Neural cell (in vitro differentiated cells): Measurements from ENCODE around the gene ATXN3. TPM values are rescaled to one million over a fixed set of nuclear protein-coding genes. Genes with fewer than 3 reads are reported as not detected.

ENCODE experiments used
- H2AFZ ChIP-seq: fragments of 200-600, 300-800 bp; sonication (generic), shearing (Covaris generic); 2 replicates; pipeline ENCODE4 v1.6.0; 2014; ENCODE audit warnings: low read depth, mild to moderate bottlenecking, antibody characterized with exemption, low read length, moderate library complexity
- H3F3A ChIP-seq: fragments of 200-600 bp; shearing (Covaris generic); 2 replicates; pipeline ENCODE4 v1.6.1; 2016; ENCODE audit warnings: mild to moderate bottlenecking, moderate library complexity, mixed read lengths, antibody characterized with exemption, low read length; ENCODE audit not compliant: insufficient read depth, poor library complexity, severe bottlenecking
- H3K27ac ChIP-seq: fragments of 200-600, 300-800 bp; sonication (generic), shearing (Covaris generic); 2 replicates; pipeline ENCODE4 v1.5.1; 2014; ENCODE audit warnings: mild to moderate bottlenecking, low read length, moderate library complexity
- H3K27me3 ChIP-seq: fragments of 300-800, 200-600 bp; sonication (generic), shearing (Covaris generic); 2 replicates; pipeline ENCODE4 v1.6.0; 2014; ENCODE audit warnings: mild to moderate bottlenecking, low read depth, low read length, moderate library complexity; ENCODE audit not compliant: insufficient read depth
- H3K36me3 ChIP-seq: fragments of 300-800, 200-600 bp; sonication (generic), shearing (Covaris generic); 2 replicates; pipeline ENCODE4 v1.5.1; 2014; ENCODE audit warnings: mild to moderate bottlenecking, antibody characterized with exemption, low read length, moderate library complexity; ENCODE audit not compliant: insufficient read depth
- H3K4me2 ChIP-seq: fragments of 300-800, 200-600 bp; sonication (generic), shearing (Covaris generic); 2 replicates; pipeline ENCODE4 v1.6.0; 2014; ENCODE audit warnings: mild to moderate bottlenecking, low read length
- H3K4me3 ChIP-seq: fragments of 300-800, 200-600 bp; sonication (generic), shearing (Covaris generic); 2 replicates; pipeline ENCODE4 v1.5.1; 2014; ENCODE audit warnings: mild to moderate bottlenecking, low read length, moderate library complexity
- H3K79me2 ChIP-seq: fragments of 200-600 bp; shearing (Covaris generic); replicated peaks from 2 replicates; pipeline ENCODE4 v1.6.0; 2014; ENCODE audit warnings: mild to moderate bottlenecking, low read length, moderate library complexity; ENCODE audit not compliant: insufficient read depth
- H3K9ac ChIP-seq: fragments of 300-800, 200-600 bp; sonication (generic), shearing (Covaris generic); 2 replicates; pipeline ENCODE4 v1.6.1; 2016; ENCODE audit warnings: mild to moderate bottlenecking, low read length, mixed read lengths
- H3K9me2 ChIP-seq: fragments of 200-600 bp; shearing (Covaris generic); 2 replicates; pipeline ENCODE4 v1.6.1; 2016; ENCODE audit warnings: mild to moderate bottlenecking, low read length, mixed read lengths; ENCODE audit not compliant: insufficient read depth
- H3K9me3 ChIP-seq: fragments of 200-600, 300-800 bp; sonication (generic), shearing (Covaris generic); 2 replicates; pipeline ENCODE4 v1.6.1; 2016; ENCODE audit warnings: mild to moderate bottlenecking, mixed run types, low read length, moderate library complexity, mixed read lengths
- H4K20me1 ChIP-seq: fragments of 200-600 bp; shearing (Covaris generic); 2 replicates; pipeline ENCODE4 v1.6.1; 2016; ENCODE audit warnings: mild to moderate bottlenecking, mixed run types; ENCODE audit not compliant: insufficient read depth
- EP300 ChIP-seq: fragments of 450-650 bp; conservative IDR thresholded peaks from 2 replicates; pipeline ENCODE4 v1.6.1; 2014; ENCODE audit warnings: antibody characterized with exemption, mild to moderate bottlenecking, moderate library complexity; ENCODE audit not compliant: poor library complexity, severe bottlenecking
- EZH2 ChIP-seq: fragments of 200-600, 300-800 bp; shearing (Covaris generic), sonication (generic); IDR thresholded peaks from 2 replicates; pipeline ENCODE4 v1.6.1; 2014; ENCODE audit warnings: antibody characterized with exemption, low read length, borderline replicate concordance, mild to moderate bottlenecking; ENCODE audit not compliant: insufficient read depth, poor library complexity, severe bottlenecking
- MXI1 ChIP-seq: fragments of 450-650 bp; conservative IDR thresholded peaks from 2 replicates; pipeline ENCODE4 v1.6.1; 2014; ENCODE audit warnings: antibody characterized with exemption, mild to moderate bottlenecking; ENCODE audit not compliant: poor library complexity, severe bottlenecking
- POLR2AphosphoS5 ChIP-seq: IDR thresholded peaks from 2 replicates; pipeline ENCODE4 v1.6.1; 2012
- RAD21 ChIP-seq: fragments of 450-650 bp; conservative IDR thresholded peaks from 2 replicates; pipeline ENCODE4 v1.6.1; 2014; ENCODE audit warnings: antibody characterized with exemption, mild to moderate bottlenecking, moderate library complexity
- REST ChIP-seq: IDR thresholded peaks from 2 replicates; pipeline ENCODE4 v1.6.1; 2012; ENCODE audit warnings: borderline replicate concordance
- SMC3 ChIP-seq: fragments of 450-650 bp; conservative IDR thresholded peaks from 2 replicates; pipeline ENCODE4 v1.6.1; 2014; ENCODE audit warnings: antibody characterized with exemption, mild to moderate bottlenecking, moderate library complexity; ENCODE audit not compliant: poor library complexity
- TAF1 ChIP-seq: IDR thresholded peaks from 2 replicates; pipeline ENCODE4 v1.6.1; 2012; ENCODE audit warnings: low read depth
- polyA plus RNA-seq: library from polyadenylated mRNA; depleted of rRNA; stranded (reverse); fragments of >200 nt; gene quantifications from 2 replicates; pipeline ENCODE4 v1.2.3, GENCODE V29; 2014
- TF ChIP-seq, protein P1 (sequence below): fragments of 450-650 bp; IDR thresholded peaks from 2 replicates; pipeline ENCODE4 v1.5.1; 2014; ENCODE audit warnings: antibody characterized with exemption, mild to moderate bottlenecking, moderate library complexity; ENCODE audit not compliant: poor library complexity, severe bottlenecking

Gene ATXN3
- polyA plus RNA-seq, 1 donor from 2014 or later: 16.7 TPM

DNA sequence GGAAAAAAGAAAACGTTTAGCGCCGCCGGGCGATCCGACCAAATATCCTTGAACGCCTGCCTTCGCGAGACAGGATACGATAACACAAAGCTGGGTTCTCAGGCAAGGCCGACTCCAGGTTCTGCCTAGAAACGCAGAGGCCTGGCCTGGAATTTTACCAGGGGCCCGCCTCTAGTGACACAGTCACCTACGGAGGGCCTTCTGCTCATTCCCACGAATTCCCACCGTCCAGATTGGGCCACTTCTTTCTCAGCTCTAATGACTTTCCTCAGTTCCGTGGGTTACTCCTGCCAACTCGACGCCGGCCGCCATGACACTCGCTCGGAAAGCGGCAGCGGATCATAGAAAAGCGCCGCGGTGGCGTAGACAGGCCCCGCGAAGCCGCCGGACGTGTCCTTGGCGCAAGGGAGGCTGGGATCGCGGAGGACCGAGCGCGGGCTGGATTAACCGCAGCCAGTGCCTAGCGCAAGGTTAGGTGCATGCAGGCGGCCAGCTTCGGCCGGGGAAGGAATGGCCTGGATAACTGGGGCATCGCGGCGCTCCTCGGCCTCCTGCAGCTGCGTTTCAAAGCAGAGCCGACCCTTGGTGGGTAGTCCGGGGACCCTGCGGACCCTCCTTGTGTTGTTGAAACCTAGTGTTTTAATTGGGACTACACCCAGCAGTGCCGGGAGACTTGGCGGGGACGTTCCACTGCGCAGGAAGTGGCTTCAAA is 66.5 kb downstream of the ATXN3 start, which contains the start of gene TRIP11:
TRIP11 (minus strand) TSS at position 341 of the 712 bp plus-strand sequence. CDS start 374 bp downstream, outside the sequence.
- Histone ChIP-seq H3K36me3 (no peaks in the 10 kb centered on the region), H3K27ac (peak within 1 kb of the TSS; percentile 88), H3K9ac (peak within 1 kb of the TSS; percentile 97), H3K9me2 (no peaks in the 10 kb centered on the region), H3K4me3 (peak within 1 kb of the TSS; percentile 93), H3K27me3 (no peaks in the 10 kb centered on the region), H3K4me2 (peak within 1 kb of the TSS; percentile 93), H3F3A (peaks cover 5% of the 10 kb centered on the region), H3K79me2 (peaks cover 40% of the 10 kb centered on the region), H4K20me1 (no peaks in the 10 kb centered on the region), H3K9me3 (no peaks in the 10 kb centered on the region), H2AFZ (peak within 1 kb of the TSS; percentile 85)
- TF ChIP-seq MXI1 (peak; percentile 86), REST (peak; percentile 96), TAF1 (peak; percentile 77), EP300 (peak; percentile 52), EZH2 (no peak), RAD21 (peak; percentile 15), POLR2AphosphoS5 (peak; percentile 94), SMC3 (peak; percentile 9)
- TF ChIP-seq, protein P1, sequence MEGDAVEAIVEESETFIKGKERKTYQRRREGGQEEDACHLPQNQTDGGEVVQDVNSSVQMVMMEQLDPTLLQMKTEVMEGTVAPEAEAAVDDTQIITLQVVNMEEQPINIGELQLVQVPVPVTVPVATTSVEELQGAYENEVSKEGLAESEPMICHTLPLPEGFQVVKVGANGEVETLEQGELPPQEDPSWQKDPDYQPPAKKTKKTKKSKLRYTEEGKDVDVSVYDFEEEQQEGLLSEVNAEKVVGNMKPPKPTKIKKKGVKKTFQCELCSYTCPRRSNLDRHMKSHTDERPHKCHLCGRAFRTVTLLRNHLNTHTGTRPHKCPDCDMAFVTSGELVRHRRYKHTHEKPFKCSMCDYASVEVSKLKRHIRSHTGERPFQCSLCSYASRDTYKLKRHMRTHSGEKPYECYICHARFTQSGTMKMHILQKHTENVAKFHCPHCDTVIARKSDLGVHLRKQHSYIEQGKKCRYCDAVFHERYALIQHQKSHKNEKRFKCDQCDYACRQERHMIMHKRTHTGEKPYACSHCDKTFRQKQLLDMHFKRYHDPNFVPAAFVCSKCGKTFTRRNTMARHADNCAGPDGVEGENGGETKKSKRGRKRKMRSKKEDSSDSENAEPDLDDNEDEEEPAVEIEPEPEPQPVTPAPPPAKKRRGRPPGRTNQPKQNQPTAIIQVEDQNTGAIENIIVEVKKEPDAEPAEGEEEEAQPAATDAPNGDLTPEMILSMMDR: no peak

- Histone ChIP-seq H2AFZ (peak overlapping the region; percentile 83), H3K27me3 (no peaks in the 10 kb centered on the region), H3K4me2 (peak overlapping the region; percentile 93), H3K27ac (peak overlapping the region; percentile 88), H3K9me2 (no peaks in the 10 kb centered on the region), H3K4me3 (peak overlapping the region; percentile 93), H3K79me2 (peaks cover 44% of the 10 kb centered on the region), H3K9ac (peak overlapping the region; percentile 97), H3K9me3 (no peaks in the 10 kb centered on the region), H3K36me3 (no peaks in the 10 kb centered on the region), H4K20me1 (no peaks in the 10 kb centered on the region), H3F3A (peaks cover 5% of the 10 kb centered on the region)
- TF ChIP-seq SMC3 (no peak), RAD21 (no peak), EP300 (no peak)
These were observed 67.2 kb downstream of the ATXN3 start for GRCh38 chr14:92039063-92039718.
